ENCODE data around the gene CRMP1.

CRMP1 gene

DNA sequence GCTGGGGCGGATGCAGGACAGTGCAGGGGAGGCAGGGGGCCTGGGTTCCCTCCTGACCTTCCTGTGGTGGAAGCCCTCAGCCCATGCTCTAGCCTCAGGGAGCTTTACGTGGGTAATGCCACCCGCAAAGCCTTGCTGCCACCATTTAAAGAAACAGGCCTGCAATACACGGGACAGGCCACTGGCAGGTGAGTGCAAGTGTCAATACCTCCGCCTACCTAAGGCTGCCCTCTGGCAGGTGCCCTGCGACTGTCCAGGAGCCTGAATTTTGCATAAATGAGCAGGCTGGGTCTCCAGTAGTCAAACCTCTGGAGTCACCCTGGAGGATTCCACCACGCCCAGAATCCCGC lies 5.9 kb downstream of the CRMP1 start:
- DNase-seq (ENCODE audit: low read depth) = no peak
- no peak overlapping the region for H3K4me3 ChIP-seq (ENCODE audit: control insufficient read depth, low read depth, low read length)
- TF ChIP-seq, protein P1, sequence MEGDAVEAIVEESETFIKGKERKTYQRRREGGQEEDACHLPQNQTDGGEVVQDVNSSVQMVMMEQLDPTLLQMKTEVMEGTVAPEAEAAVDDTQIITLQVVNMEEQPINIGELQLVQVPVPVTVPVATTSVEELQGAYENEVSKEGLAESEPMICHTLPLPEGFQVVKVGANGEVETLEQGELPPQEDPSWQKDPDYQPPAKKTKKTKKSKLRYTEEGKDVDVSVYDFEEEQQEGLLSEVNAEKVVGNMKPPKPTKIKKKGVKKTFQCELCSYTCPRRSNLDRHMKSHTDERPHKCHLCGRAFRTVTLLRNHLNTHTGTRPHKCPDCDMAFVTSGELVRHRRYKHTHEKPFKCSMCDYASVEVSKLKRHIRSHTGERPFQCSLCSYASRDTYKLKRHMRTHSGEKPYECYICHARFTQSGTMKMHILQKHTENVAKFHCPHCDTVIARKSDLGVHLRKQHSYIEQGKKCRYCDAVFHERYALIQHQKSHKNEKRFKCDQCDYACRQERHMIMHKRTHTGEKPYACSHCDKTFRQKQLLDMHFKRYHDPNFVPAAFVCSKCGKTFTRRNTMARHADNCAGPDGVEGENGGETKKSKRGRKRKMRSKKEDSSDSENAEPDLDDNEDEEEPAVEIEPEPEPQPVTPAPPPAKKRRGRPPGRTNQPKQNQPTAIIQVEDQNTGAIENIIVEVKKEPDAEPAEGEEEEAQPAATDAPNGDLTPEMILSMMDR (conservative IDR thresholded peaks at IDR 0.05; ENCODE audit: control insufficient read depth, insufficient read depth, low read depth, low read length) = no peak

- TF ChIP-seq, protein P1 (conservative IDR thresholded peaks at IDR 0.05; ENCODE audit: control insufficient read depth, insufficient read depth, low read depth, low read length) = no peak
- no peak overlapping the region for H3K4me3 ChIP-seq (ENCODE audit: control insufficient read depth, low read depth, low read length)
- no peak for DNase-seq (ENCODE audit: low read depth)
Observed at GRCh38 chr4:5885733-5886132, 7.2 kb downstream of the CRMP1 start.

DNA sequence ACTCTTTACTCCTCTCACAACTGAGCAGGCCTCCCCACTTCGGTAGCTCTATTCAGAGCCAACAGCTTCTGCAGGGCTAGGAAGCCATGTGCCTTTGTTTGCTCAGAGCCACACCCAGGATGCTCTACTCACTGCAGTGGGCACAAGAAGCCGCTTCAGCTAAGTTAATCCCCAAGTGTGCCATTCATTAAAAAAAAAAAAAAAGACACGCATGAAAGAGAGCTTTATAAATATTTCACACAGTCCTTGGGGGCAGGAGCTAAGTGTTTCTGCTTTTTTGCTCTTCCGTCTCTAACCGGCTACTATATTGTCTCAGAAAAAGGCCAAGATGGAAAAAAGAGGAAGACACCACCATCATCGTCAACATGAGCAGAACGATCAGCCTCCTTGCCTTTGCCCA lies 8.1 kb downstream of the CRMP1 start:
- H3K4me3 ChIP-seq (ENCODE audit: control insufficient read depth, low read depth, low read length) = no peak overlapping the region
- DNase-seq (ENCODE audit: low read depth) = no peak
- TF ChIP-seq, protein P1 (conservative IDR thresholded peaks at IDR 0.05; ENCODE audit: control insufficient read depth, insufficient read depth, low read depth, low read length) = no peak

DNA sequence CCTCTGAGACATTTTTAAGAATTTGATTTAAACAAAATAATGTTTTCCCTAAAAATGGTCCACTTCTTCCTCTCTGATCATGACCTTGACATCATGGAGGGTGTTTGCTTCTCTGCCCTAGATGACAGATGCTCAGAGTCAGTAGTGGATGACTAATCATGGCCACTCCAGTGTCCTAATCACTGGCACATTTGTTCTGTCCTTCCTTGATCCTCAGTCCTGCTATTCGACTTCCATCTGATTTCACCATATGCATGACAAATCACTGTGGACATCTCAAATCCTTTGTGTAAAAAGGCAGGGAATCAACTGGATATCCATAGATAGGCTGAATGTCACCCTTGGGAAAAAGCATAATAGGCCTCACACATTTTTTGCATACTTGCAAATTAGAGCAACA lies 9.0 kb downstream of the CRMP1 start:
- DNase-seq (ENCODE audit: low read depth) = no peak
- H3K4me3 ChIP-seq (ENCODE audit: control insufficient read depth, low read depth, low read length) = no peak overlapping the region

DNA sequence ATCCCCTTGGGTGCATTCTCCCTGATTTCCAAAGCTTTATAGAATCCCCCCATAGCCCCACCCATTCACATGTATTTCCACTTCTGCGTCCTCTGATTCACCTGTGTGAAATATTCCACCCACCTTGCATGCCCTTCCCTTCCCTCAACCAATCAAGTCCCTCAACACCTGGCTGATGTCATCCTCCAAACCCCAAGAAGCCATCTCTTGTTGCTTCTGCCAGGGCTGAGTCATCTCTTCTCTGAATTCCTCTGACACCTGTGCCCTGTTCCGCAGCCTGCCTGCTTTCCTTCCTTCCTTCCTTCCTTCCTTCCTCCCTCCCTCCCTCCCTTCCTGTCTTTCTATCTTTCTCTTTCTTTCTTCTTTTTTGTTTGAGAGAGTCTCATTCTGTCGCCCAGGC lies 9.9 kb downstream of the CRMP1 start:
- no peak for DNase-seq (ENCODE audit: low read depth)
- TF ChIP-seq, protein P1 (conservative IDR thresholded peaks at IDR 0.05; ENCODE audit: control insufficient read depth, insufficient read depth, low read depth, low read length) = no peak
- no peak overlapping the region for H3K4me3 ChIP-seq (ENCODE audit: control insufficient read depth, low read depth, low read length)

More for the DNA sequence above, 9.0 kb downstream of the CRMP1 start:
- TF ChIP-seq, protein P1 (conservative IDR thresholded peaks at IDR 0.05; ENCODE audit: control insufficient read depth, insufficient read depth, low read depth, low read length) = no peak

DNA sequence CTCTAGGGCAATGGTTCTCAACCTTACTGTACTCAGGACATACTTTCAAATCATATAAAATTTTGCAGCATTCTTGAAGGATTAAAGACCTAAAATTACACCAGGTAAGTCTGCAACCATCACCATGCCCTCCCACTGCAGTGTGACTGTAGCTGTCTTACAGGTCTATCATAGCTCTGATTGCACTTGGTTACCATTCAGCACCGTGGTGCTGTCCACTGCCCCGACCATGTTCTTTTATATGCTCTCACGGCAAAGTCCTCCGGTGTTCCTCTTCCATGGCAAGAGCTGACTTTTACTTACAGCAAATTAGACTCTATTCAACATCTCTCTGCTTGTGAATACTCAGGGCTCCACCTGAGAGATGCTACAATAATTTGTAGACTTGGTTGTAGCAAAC lies 11.5 kb downstream of the CRMP1 start:
- DNase-seq (ENCODE audit: low read depth) = no peak
- TF ChIP-seq, protein P1 (conservative IDR thresholded peaks at IDR 0.05; ENCODE audit: control insufficient read depth, insufficient read depth, low read depth, low read length) = no peak
- no peak overlapping the region for H3K4me3 ChIP-seq (ENCODE audit: control insufficient read depth, low read depth, low read length)

DNA sequence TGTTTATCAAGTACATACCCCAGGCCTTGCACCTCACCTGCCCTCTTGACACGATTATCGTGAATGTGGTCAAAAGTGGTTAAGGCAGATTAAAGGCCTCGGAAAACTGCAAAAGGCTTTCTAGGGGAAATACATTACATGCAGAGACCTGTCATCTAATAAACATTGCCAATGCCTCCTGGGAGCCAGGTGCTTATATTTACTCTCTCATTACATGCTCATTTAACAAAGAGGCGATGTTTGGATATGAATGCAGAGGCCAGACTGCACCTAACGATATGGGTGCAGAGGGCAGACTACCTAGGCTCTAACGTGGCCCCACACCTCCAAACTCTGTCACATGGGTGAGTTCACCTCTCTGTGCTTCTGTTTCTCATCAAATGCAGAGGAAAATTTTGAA lies 14.5 kb downstream of the CRMP1 start:
- TF ChIP-seq, protein P1 (conservative IDR thresholded peaks at IDR 0.05; ENCODE audit: control insufficient read depth, insufficient read depth, low read depth, low read length) = no peak
- H3K4me3 ChIP-seq (ENCODE audit: control insufficient read depth, low read depth, low read length) = no peak overlapping the region
- DNase-seq (ENCODE audit: low read depth) = no peak
